Glomerular visceral epithelial cell (primary cell): Measurements from ENCODE around the gene ESYT3.
"Not testable (repeated sequence)": the region's sequence is repeated elsewhere in the genome, so short reads cannot be mapped to it uniquely, and the experiment has no call there.

Source experiments
- DNase-seq: peaks from one replicate; pipeline ENCODE4 v3.0.0-alpha.2; 2016; ENCODE audit errors: extremely low spot score

Gene ESYT3

GRCh38 chr3:138461896-138462295, 27.5 kb downstream of the ESYT3 start:
- no peak for DNase-seq

DNA sequence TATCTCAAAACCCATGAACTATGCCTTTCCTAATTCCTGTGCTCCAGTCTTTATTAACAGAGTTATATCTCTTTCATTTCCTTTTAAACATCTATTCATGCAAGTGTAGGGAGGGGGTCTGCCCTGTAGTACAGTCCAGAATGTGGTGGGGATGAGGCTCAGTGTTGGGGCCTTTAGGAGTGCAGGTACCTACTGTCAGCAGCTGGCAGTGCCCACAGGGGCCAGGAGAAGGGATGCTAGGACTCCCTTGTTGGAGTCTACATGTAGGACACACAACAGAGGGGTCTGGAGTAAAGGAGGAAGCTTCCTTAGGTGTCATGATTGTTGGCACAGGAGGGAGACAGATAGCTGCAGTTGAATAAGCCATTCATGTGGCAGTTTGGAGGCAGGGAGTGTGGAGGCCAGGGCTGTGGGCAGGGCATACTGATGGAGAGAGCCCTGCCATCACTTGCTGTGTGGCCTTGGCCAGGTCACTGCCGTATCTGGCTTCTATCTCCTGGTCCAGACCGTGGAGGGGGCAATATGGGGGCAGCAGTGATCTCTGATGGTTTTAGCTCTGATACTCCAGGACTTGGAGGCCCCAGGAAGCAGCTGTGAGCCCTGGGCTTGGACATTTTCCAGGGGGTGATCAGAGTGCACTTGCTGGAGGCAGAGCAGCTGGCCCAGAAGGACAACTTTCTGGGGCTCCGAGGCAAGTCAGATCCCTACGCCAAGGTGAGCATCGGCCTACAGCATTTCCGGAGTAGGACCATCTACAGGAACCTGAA, 29.5 kb downstream of the ESYT3 start:
- no peak for DNase-seq

DNA sequence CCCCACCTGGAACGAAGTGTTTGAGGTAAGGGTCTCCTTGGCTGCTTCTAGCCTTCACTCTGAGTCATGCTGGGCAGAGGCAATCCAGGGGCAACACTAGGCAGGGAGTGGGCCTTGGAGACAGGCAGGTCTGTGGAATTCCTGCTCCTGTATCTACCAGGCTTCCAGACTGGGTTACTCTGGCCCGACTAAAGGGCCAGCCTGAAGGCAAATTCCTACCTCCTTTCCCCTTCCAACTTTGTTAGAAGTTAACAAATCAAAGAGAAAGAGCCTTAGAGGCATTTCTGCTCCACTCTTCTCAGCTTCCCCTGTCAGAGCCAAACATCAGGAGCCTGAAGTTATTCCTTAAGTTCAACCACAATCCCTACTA, 30.1 kb downstream of the ESYT3 start:
- no peak for DNase-seq

GRCh38 chr3:138465451-138465850, 31.0 kb downstream of the ESYT3 start:
- no peak for DNase-seq

GRCh38 chr3:138465925-138466324, 31.5 kb downstream of the ESYT3 start:
- peak; percentile 44 for DNase-seq

GRCh38 chr3:138467931-138468330, 33.5 kb downstream of the ESYT3 start:
- DNase-seq: no peak

- DNase-seq: no peak
These were observed 34.0 kb downstream of the ESYT3 start for GRCh38 chr3:138468451-138468850.

DNA sequence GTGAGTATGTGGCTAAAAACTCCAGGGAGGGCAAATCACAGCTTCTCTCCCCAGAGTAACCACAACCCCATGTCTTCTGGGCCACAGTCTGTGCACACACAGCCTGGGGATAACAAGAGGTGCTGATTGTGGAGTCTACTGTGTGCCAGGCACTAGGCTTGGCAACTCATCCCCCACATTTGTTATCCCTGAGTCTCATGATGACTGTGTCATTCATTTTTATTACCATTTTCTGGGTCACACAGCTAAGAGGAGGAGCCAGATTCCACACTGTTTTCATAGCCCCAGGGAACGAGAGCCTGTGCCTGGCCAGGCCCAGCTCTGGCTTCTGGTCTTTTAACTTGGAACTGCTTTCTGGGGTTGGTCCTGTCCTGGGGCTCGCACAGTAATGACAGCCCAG, 34.5 kb downstream of the ESYT3 start:
- DNase-seq: no peak

DNA sequence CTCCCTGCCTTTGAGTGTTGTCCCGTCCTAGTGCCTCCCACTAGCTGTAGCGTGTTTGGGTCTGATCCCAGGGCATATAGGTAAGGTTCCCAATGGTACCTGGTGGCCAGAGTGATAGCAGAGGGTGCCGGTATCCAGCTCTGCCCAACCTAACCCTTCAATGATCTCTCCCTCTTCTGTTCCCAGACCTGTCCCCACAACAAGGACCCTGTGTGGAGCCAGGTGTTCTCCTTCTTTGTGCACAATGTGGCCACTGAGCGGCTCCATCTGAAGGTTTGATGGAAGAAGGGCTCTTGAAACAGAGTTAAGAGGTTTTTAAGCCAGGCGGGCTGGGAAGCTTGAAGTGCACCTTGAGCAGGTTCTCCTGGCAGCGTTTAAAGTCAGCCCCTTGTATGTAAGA, 35.5 kb downstream of the ESYT3 start:
- no peak for DNase-seq

DNA sequence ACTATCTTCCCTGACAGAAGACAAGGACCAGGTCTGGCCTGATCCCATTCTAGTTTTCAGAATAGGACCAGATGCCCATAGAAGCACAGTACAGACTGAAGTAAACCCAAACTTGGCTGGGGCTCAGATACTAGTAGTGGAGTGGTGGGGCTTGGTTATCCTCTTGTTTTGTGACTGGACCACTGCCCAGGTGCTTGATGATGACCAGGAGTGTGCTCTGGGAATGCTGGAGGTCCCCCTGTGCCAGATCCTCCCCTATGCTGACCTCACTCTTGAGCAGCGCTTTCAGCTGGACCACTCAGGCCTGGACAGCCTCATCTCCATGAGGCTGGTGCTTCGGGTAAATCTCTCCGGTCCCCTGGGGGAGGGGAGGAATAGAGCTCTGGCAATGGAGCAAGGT, 36.3 kb downstream of the ESYT3 start:
- DNase-seq: no peak

DNA sequence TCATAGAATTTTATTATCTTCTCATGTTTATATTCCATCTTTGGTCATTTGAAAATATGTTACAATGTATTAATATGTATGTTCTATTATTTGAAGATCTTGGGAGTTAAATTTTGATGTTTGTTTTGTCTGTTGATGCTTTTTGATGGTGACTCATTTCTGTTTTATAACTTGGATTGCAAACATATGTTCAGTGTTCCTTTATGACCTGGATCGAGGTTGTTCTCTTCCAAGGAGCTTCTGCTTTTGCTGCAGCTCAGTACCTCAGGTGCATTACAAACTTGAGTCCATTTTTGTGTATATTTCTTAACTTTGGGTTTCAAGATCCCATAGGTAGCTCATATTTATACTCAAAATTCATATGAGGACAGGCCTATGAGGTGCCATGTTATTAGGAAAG, 37.1 kb downstream of the ESYT3 start:
- no peak for DNase-seq

- DNase-seq: no peak
These were observed 37.9 kb downstream of the ESYT3 start for GRCh38 chr3:138472141-138472825.

DNA sequence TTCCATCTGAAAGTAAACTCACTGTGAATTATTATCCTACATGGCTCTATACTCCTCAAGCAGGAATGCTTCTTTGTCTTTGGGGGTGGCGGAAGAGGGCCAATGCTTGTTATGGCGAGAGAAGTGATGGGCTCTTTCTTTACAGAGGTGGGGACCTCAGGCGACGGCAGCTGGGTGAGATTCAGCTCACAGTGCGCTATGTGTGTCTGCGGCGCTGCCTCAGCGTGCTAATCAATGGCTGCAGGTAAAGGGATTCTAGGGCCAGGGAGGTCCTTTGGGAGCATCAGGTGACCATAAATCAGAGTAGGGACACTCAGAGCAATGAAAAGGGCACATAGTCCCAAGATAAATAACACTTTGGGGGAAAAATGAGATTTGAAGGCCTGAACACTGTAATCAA, 39.0 kb downstream of the ESYT3 start:
- no peak for DNase-seq

- no peak for DNase-seq
These were observed 39.7 kb downstream of the ESYT3 start for GRCh38 chr3:138474163-138474562.

DNA sequence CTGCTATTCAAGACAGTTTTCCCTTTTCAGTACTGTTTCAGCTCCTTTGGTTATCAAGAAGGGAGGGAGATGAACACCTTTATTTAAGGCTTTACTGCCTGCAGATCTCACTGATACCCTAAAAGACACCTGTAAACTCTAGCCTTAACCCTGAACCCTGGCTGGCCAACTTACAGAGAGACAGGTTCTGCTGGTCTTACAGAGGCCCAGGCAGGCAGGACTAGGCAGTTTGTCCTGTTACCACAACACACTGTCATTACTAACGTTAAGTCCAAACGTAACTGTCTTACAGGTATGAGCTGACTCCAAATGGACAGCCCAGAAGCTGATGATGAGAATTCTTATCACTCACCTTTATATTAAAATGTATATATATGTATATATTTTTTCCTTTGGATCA, 42.1 kb downstream of the ESYT3 start:
- DNase-seq: no peak

DNA sequence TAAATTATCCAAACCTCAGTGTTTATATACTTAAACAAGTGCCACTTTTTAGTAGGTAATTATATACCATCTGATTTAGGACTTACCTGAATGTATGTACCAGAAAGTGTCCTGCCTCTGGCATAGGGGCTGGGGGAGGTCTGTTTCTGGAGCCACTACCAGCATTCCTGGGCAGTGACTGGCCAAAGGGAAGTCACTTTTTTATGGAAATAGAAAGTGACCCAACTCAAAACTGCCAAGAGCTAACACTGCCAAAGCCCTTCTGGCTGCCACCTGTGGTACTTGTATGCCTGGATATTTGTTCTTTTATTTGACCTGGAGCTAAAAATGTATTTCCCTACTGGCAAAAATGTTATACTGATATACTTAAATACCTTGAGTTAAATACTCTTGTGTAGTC, 42.7 kb downstream of the ESYT3 start:
- DNase-seq: no peak

GRCh38 chr3:138477801-138478200, 43.4 kb downstream of the ESYT3 start:
- DNase-seq: no peak

DNA sequence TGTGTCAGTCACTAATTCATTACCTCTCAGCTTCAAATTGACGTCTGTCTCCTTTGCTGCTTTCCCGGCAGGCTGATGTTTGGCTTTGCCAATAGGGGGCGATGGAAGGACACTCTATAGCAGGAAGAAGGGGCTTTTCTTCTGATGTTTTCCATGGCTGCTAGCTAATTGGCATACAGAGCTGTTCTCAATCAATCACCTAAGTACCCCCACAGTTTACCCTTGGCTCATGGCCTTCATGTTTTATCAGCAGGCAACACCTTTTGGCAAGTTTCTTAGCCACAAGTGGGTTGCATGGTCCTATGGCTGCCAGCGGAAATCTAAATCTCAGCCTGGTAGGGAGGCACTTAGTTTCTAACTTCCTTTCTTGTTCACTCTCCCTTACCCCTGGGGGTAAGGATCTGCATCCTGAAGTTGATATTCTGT, 45.0 kb downstream of the ESYT3 start:
- peak; percentile 56 for DNase-seq

- not testable (repeated sequence) for DNase-seq
These were observed 50.3 kb downstream of the ESYT3 start for GRCh38 chr3:138484672-138485071.

GRCh38 chr3:138486580-138486979, 52.2 kb downstream of the ESYT3 start:
- not testable (repeated sequence) for DNase-seq

DNA sequence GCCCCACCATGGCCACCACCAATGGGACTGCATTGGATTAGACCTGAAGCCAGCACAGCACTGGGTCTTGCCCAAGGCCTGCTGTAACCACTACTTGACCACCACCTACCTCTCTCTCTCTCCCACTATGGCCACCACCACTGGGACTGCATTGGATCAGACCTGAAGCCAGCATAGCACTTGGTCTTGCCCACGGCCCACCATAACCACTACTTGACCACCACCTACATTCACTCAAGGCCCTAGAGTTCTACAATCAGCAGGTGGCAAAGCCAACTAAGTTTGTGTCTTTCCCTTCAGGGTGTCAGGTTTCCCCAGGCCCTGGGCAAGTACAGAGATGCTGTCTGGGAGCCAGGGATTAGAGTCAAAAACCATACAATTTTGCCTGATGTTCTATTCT, 57.6 kb downstream of the ESYT3 start:
- DNase-seq: no peak

DNA sequence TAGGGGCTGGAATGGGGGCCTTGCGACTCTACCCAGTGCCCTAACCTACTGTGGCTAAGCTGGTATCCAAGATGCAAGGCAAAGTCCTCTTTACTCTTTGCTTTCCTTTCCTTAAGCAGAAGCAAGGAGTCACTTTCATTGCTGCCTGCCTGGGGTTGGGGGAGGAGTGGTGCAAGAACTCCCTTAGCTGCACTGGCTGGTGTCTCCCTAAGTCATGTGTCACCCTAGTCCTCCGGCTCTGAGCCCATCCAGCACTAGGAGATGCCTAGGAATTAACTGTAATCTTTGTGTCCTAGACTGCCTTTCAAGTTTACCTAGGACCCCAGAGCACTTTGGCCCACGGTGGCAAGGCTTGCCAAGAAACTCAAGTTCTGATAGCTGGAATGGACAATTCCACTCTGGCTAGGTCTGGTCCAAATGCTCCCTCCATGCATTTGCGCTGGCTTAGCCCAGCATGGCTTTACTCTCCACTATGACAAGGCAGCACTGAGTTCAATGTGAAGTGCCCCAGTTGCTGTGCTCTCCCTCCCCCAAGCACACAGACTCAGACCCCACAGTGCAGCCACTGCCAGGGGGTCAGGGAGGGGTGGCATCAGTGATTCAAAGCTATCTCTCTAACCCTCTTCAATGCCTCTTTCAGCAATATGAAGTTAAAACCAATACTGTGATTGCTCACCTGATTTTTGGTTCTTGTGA, 58.7 kb downstream of the ESYT3 start:
- no peak for DNase-seq
